Neural cell (in vitro differentiated cells): ENCODE data around the gene RPS2.
"Not testable (repeated sequence)": the region's sequence is repeated elsewhere in the genome, so short reads cannot be mapped to it uniquely, and the experiment has no call there.

Experiments
- POLR2AphosphoS5 ChIP-seq: IDR thresholded peaks from 2 replicates; pipeline ENCODE4 v1.6.1; 2012
- TF ChIP-seq, protein P1 (sequence below): fragments of 450-650 bp; IDR thresholded peaks from 2 replicates; pipeline ENCODE4 v1.5.1; 2014; ENCODE audit warnings: antibody characterized with exemption, mild to moderate bottlenecking, moderate library complexity; ENCODE audit not compliant: poor library complexity, severe bottlenecking

DNA sequence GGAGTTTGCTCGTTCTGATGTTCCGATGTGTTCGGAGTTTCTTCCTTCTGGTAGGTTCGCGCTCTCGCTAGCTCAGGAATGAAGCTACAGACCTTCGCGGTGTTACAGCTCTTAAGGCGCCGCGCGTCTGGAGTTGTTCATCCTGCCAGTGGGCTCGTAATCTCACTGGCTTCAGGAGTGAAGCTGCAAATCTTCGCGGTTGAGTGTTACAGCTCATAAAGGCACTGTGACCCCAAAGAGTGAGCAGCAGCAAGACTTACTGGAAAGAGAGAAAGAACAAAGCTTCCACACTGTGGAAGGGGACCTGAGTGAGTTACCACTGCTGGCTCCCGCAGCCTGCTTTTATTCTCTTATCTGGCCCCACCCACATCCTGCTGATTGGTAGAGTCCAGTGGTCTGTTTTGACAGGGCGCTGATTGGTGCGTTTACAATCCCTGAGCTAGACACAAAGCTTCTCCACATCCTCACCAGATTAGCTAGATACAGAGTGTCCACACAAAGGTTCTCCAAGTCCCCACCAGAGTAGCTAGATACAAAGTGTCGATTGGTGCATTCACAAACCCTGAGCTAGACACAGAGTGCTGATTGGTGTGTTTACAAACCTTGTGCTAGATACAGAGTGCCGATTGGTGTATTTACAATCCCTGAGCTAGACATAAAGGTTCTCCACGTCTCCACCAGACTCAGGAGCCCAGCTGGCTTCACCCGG lies 7.0 kb downstream of the RPS2 start:
- TF ChIP-seq POLR2AphosphoS5: not testable (repeated sequence)
- TF ChIP-seq, protein P1, sequence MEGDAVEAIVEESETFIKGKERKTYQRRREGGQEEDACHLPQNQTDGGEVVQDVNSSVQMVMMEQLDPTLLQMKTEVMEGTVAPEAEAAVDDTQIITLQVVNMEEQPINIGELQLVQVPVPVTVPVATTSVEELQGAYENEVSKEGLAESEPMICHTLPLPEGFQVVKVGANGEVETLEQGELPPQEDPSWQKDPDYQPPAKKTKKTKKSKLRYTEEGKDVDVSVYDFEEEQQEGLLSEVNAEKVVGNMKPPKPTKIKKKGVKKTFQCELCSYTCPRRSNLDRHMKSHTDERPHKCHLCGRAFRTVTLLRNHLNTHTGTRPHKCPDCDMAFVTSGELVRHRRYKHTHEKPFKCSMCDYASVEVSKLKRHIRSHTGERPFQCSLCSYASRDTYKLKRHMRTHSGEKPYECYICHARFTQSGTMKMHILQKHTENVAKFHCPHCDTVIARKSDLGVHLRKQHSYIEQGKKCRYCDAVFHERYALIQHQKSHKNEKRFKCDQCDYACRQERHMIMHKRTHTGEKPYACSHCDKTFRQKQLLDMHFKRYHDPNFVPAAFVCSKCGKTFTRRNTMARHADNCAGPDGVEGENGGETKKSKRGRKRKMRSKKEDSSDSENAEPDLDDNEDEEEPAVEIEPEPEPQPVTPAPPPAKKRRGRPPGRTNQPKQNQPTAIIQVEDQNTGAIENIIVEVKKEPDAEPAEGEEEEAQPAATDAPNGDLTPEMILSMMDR: not testable (repeated sequence)
